AG08395 (cell line): ENCODE measurements around the gene BUD31.

ENCODE experiments used
- DNase-seq: peaks from one replicate; pipeline ENCODE4 v3.0.0; 2012; ENCODE audit warnings: mixed read lengths, low spot score

Gene BUD31

GRCh38 chr7:99433158-99433557 lies 24.4 kb downstream of the BUD31 start:
- no peak for DNase-seq

- DNase-seq, result no peak
Measured at GRCh38 chr7:99437946-99438572, 29.3 kb downstream of the BUD31 start.

GRCh38 chr7:99438573-99439480 lies 30.1 kb downstream of the BUD31 start, which contains the start of the genes CPSF4 and PTCD1:
TSS of gene CPSF4 (plus strand) at chr7:99438943. CDS start at chr7:99439083, 140 bp downstream.
TSS of gene PTCD1 (minus strand) at chr7:99438798. CDS start at chr7:99435242, 3,556 bp downstream.
- peak; percentile 100 for DNase-seq

DNA sequence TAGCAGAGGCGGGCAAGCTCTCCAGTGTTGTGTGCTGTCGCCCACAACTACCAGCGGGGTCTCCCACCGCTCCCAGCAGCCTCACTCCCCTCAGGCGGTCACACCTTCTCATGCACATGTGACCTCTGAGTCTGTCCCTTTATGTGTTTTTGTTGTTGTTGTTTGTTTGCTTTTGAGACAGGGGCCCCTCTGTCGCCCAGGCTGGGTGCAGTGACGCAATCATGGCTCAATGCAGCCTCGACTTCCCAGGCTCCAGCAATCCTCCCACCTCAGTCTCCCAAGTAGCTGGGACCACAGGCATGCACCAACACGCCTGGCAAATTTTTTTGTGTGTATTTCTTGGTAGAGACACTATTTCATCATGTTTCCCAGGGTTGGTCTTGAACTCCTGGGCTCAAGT lies 31.4 kb downstream of the BUD31 start:
- DNase-seq, result no peak

- no peak for DNase-seq
Measured at GRCh38 chr7:99446096-99446495, 37.3 kb downstream of the BUD31 start.

DNA sequence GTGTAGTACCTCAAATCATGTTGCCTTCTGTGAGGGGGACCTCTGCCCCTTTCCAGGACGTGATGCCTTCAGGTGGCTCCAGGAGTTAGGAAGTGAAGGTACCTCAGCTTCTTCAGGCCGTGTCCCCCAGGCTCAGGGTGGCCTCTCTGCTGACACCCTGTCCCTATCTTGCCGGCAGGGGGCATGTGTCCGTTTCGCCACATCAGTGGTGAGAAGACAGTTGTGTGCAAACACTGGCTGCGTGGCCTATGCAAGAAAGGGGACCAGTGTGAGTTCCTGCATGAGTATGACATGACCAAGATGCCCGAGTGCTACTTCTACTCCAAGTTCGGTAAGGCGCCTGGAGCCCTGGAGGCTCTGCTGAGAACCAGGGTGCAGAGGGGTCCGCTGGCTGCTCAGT lies 39.2 kb downstream of the BUD31 start:
- no peak for DNase-seq

DNA sequence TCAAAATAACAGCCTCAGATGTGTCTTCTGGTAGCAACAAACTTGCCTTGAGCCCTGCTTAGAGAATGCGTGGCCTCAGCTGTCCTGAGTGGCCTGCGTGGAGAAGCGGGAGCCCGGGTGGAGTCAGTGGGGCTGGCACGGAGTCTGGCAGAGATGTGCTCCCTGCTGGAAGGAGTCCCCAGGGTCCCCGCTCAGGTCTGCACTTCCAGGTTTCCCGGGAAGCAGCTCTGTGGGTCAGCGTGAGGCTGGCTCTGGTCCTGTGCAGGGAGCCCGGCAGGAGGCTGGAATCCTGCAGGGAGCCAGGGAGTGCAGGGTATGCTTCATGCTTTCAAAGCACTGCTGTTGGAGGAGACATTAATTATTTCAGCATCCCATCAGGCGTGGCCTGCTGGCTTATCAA lies 40.1 kb downstream of the BUD31 start:
- DNase-seq, result no peak

- DNase-seq, result no peak
Measured at GRCh38 chr7:99449326-99449725, 40.6 kb downstream of the BUD31 start.

DNA sequence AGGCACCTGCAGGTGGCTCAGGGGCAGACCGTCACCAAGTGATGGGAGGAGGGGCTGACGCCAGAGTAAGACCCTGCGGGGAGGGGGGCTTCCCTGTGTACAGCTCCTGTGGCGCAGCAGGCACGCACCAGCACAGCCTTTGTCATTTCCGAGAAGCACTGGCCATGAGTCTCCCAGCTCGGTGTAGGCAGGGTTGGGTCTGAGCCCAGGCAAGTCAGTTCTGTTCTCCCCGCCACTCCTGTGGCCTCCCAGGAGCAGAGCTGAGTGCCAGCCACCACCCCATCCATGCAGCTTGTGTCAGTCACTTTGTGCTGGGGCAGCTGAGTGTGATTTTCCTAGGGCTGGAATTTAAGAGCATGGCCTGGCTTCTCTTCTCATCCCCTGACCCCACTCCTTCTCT lies 43.2 kb downstream of the BUD31 start:
- DNase-seq, result no peak

DNA sequence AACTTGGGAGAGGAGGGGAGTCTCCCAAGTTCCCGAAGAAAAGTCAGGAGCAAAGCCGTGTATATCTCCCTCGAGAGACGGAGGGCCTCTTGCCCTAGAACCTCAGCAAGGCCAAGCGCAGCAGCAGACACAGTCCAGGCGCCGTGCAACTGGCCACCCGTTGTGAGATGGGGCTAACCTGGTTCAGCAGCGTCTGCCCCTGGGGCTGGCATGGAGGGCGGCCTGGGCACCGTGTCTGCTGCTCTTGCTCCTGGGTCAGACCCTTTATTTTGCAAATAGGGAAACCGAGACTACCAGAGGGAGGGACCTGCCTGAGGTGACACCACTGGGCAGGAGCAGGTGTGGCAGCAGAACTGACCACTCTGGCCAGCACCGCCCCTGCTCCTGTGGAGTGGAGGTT lies 43.8 kb downstream of the BUD31 start:
- DNase-seq, result no peak

- DNase-seq, result no peak
Measured at GRCh38 chr7:99453105-99453504, 44.3 kb downstream of the BUD31 start.

GRCh38 chr7:99455874-99456273 lies 47.1 kb downstream of the BUD31 start:
- no peak for DNase-seq

DNA sequence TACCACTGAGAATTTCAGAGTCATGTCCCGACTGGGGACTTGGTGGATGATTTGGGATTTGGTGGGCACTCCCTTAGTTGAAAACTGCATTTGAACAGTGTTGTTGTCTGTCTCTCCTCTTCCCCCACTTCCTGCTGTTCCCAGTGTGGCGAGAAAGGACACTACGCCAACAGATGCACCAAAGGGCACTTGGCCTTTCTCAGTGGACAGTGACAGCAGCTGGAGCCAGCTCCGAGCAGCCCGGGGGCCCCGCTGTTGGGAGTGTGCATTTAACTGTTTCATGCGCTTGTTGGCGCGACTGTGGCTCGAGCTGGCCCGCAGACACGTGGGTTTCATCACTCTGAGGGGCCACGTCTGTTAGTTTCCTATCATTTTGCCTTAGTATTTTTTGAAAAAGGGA lies 47.5 kb downstream of the BUD31 start:
- DNase-seq, result no peak

- DNase-seq, result no peak
Measured at GRCh38 chr7:99457050-99457649, 48.4 kb downstream of the BUD31 start.

- DNase-seq, result no peak
Measured at GRCh38 chr7:99457650-99458493, 49.1 kb downstream of the BUD31 start.

- peak; percentile 30 for DNase-seq
Measured at GRCh38 chr7:99459087-99459486, 50.3 kb downstream of the BUD31 start.

- no peak for DNase-seq
Measured at GRCh38 chr7:99460651-99461050, 51.9 kb downstream of the BUD31 start.

DNA sequence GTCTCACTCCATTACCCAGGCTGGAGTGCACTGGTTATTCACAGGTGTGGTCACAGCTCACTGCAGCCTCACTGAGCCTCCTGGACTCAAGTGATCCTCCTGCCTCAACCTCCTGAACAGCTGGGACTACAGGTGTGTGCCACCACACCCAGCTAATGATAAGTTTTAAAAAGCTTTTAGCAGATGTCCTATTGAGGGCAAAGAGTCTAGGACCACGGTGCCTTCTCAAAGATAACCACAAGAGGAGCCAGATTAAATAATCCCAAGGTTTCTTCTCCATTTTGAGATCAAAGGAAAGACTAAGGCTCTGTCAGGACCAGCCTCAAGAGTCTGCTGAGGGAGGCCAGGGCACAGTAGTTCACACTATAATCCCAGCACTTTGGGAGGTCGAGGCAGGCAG lies 52.5 kb downstream of the BUD31 start:
- DNase-seq, result no peak

DNA sequence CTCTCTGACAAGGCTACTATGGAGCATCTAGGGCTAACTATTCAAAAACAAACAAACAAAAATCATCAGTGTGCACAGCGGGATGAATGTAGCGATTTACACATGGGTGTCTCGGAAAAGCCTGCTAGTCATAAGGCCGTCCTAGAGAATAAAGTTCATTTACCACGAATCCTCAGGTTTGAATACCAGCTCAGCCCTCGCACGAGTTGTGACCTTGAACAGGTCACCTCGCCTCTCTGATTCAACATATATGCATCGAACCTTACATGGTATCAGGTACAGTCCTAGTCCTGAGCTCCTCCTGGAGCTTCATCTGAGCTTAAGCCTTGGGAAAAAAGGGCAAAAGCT lies 56.6 kb downstream of the BUD31 start:
- no peak for DNase-seq

DNA sequence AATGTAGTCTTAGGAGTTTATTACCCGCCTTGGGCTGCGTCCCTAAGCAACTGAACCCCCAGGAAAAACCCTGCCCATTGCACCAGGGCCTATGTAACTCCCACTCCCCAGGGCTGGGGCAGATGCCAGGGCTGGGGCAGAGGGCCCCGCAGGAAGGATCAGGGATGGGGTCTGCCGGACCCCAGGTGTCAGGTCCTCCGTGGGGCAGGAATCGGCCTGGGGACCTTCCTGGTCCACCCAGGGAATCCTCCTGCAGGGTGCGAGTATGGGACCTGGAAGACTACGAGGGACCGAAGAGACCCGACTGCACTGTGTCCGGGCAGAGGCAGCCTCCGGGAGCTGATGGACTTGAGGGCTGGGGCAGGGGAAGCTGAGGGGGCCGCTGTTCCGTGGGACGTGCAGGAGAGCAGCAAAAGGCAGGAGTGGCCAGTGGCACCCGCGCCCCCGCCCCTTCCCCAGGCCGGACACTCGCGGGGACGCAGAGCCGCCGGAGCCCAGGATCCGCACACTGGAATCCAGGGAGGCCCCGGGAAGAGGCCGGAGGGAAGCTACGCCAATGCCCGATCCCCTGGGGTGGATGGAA lies 59.7 kb downstream of the BUD31 start:
- DNase-seq, result no peak
